Activated naive CD4-positive, alpha-beta T cell treated with anti-CD3 and anti-CD28 coated beads for 36 hours (primary cell): ENCODE results near the gene PCNX1. TPM values are rescaled to one million over a fixed set of nuclear protein-coding genes. Genes with fewer than 3 reads are reported as not detected.

Source experiments
- CTCF ChIA-PET: fragments of 350-600 bp; sonication (Branson Sonifier 250); formaldehyde crosslinking; loops from one replicate; lab custom pipeline; 2021; ENCODE audit warnings: antibody characterized with exemption; lab: Charles Lee
- DNase-seq: peaks from one replicate; pipeline ENCODE4 v3.0.0-alpha.2; 2020
- H3K27ac Mint-ChIP-seq: one replicate; pipeline ENCODE4 v1.8.0; 2021; ENCODE audit warnings: mild to moderate bottlenecking, mixed read lengths
- H3K27me3 Mint-ChIP-seq: one replicate; pipeline ENCODE4 v1.8.0; 2021; ENCODE audit warnings: low read depth, mixed read lengths
- H3K36me3 Mint-ChIP-seq: one replicate; pipeline ENCODE4 v1.8.0; 2021; ENCODE audit warnings: low read depth, mixed read lengths
- H3K4me1 Mint-ChIP-seq: one replicate; pipeline ENCODE4 v1.8.0; 2021; ENCODE audit warnings: low read depth, mixed read lengths
- H3K4me3 Mint-ChIP-seq: one replicate; pipeline ENCODE4 v1.8.0; 2021; ENCODE audit warnings: mild to moderate bottlenecking, moderate library complexity, mixed read lengths
- H3K9me3 Mint-ChIP-seq: one replicate; pipeline ENCODE4 v1.8.0; 2021; ENCODE audit warnings: mixed read lengths
- intact Hi-C: fragments of 100-400 bp; cut with micrococcal nuclease; formaldehyde crosslinking; loops from one replicate; pipeline ENCODE4 v1.15.1; 2023
- total RNA-seq, 2 experiments: library from RNA; stranded (reverse); gene quantifications; one replicate each; pipeline ENCODE4 v1.2.3, GENCODE V29; 2021

Gene PCNX1
- total RNA-seq, 2 experiments from 2014 or later = 51.9 to 63.1 TPM

DNA sequence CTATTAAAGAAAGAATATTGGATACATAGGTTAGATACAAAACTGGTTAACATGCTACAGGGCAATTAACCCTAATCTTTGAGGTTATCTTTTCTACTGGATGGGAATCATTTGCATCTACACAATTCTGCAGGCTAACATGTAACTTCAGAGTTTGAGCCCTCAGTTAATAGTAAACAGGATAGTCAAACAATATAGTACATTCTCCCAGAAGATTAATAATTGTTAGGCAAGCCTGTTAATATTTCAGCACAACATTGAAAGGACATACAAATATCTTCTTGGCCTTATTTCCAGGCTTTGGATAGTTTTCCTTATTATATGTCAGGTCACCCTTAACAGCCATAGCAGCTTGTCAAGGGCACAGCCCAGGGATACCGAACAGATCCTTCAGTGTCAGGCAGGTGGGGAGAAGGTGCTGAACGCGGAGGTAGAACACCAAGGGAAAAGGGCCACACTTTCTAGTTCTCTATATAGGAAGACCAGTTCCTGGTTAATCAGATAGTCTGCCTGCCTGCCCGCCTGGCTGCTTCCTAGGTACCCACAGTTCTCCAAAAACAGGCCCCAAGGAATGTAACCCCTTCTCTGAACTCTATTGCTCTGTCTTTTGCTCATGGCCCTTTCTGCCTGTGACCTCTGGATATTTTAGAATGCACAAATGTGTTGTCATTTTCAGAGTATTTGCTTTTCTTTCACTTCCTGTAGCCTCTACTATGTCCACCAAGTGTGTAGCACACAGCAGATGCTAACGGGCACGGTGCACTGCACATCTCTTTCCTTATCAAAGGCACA, 256.0 kb downstream of the PCNX1 start:
- H3K27ac Mint-ChIP-seq = no peak overlapping the region
- no peaks in the 10 kb centered on the region for H3K36me3 Mint-ChIP-seq
- H3K4me1 Mint-ChIP-seq = peaks cover 4% of the 10 kb centered on the region
- no peak overlapping the region for H3K4me3 Mint-ChIP-seq
- no peaks in the 10 kb centered on the region for H3K9me3 Mint-ChIP-seq
- H3K27me3 Mint-ChIP-seq = peaks cover 2% of the 10 kb centered on the region
- CTCF ChIA-PET = no interaction called here
- intact Hi-C loops = no loop called here
- DNase-seq = no peak

DNA sequence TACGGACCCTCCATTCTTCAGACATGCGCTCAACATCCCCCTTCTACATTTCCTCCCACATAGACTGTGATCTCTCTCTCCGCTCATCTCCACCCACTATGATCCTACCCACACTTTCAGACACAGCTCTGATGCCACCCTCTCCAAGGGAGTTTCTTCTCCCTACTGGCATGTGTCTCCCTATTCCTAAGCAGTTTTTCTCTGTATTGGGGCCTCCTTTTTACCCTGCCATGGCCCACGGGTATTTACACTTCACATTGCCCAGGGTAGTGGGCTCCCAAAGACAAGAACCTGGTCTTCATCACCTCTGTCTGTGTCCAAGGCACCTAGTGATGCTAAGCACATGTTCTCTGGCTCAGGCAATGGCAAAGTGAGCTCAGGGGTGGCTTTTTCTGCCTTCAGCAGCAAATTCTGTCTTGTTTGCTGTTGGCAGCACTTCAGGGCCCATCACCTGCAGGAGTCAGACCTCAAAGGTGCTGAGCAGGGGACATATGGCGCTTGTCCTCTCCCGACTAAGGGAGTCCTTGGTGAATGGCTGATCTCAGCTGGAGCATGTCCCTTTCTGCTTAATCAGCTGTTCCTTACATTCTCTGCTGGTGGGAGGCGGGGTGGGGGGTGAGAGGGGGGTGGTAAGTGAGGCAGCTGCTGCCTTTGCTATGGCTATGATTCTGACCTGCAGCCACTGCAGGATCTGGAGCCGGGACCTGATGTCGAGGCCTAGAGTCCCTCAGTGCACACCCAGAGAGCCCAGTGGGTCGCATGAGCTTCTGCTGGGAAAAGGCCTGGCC, 256.8 kb downstream of the PCNX1 start:
- Mint-ChIP-seq H3K9me3 (no peaks in the 10 kb centered on the region), H3K4me3 (no peak overlapping the region), H3K27me3 (peaks cover 5% of the 10 kb centered on the region), H3K4me1 (peaks cover 12% of the 10 kb centered on the region), H3K36me3 (no peaks in the 10 kb centered on the region), H3K27ac (no peak overlapping the region)
- intact Hi-C loops = no loop called here
- no peak for DNase-seq
- CTCF ChIA-PET = no interaction called here

Other genes with a start within 250 kb of the PCNX1 start
- 1 to 10 TPM; 5.6 to 6.9 TPM for gene MAP3K9, start 97.9 kb upstream of the PCNX1 start, total RNA-seq